Measurements from ENCODE around the gene ATXN7. TPM values are rescaled to one million over a fixed set of nuclear protein-coding genes. Genes with fewer than 3 reads are reported as not detected.

Gene ATXN7
- total and polyA plus RNA-seq, 10 of the 15 experiments (the other 5 are each of a cell fraction or from before 2014, with no cell fraction given): 0.83 to 24.6 (median 8.5) TPM

GRCh38 chr3:63947594-63947993, 83.9 kb downstream of the ATXN7 start:
- no peaks in the 10 kb centered on the region for H3K9me3 ChIP-seq (replicated peaks; ENCODE audit: control insufficient read depth, insufficient read depth, low read length)
- peak; percentile 27 for ATAC-seq
- in situ Hi-C loops (cut with MboI): no loop called here

GRCh38 chr3:63949005-63949404, 85.3 kb downstream of the ATXN7 start:
- SMC1A ChIA-PET (ENCODE audit: uncharacterized antibody, unreplicated experiment): interaction anchor here (1.5 to 3.5 kb wide), 5 partner anchors 12 to 33 kb away, joined by 3 to 32 read pairs (median 3); no protein-coding TSS in a partner anchor
- peaks cover 2% of the 10 kb centered on the region for H3K79me2 ChIP-seq (ENCODE audit: control insufficient read depth, insufficient read depth, low read length)
- H4K20me1 ChIP-seq (ENCODE audit: control insufficient read depth, insufficient read depth): no peaks in the 10 kb centered on the region
- H3K9ac ChIP-seq (ENCODE audit: control insufficient read depth, insufficient read depth, low read length): no peak overlapping the region
- no peaks in the 10 kb centered on the region for H3K27me3 ChIP-seq (replicated peaks in 1 of 2; ENCODE audit: control insufficient read depth in 2 of 2, insufficient read depth in 2 of 2, low read length in 1 of 2)
- in situ Hi-C loops (cut with MboI): no loop called here
- H2AFZ ChIP-seq (ENCODE audit: control insufficient read depth, low read depth, low read length): no peak overlapping the region
- ATAC-seq: no peak
- intact Hi-C loops (cut with micrococcal nuclease; ENCODE audit: unreplicated experiment): no loop called here
- no peak for TF ChIP-seq SREBF1 (IDR thresholded peaks at IDR 0.05; ENCODE audit: low read length)
- TF ChIP-seq MEF2A (IDR thresholded peaks at IDR 0.05; ENCODE audit: insufficient read depth, low read depth, low read length): no peak
- TF ChIP-seq NFYA (IDR thresholded peaks at IDR 0.05; ENCODE audit: borderline replicate concordance, low read depth, low read length): no peak
- TF ChIP-seq JUNB (IDR thresholded peaks at IDR 0.05): no peak
- TF ChIP-seq STAT1 (conservative IDR thresholded peaks at IDR 0.05): no peak
- TF ChIP-seq SMARCA5 (IDR thresholded peaks at IDR 0.05): no peak
- no peak for TF ChIP-seq RUNX3 (IDR thresholded peaks at IDR 0.05; ENCODE audit: low read length)
- TF ChIP-seq SMC3 (IDR thresholded peaks at IDR 0.05; ENCODE audit: borderline replicate concordance, low read length): no peak
- TF ChIP-seq CHD4 (IDR thresholded peaks at IDR 0.05): no peak
- no peak for TF ChIP-seq HDGF (IDR thresholded peaks at IDR 0.05)
- TF ChIP-seq PAX5 (IDR thresholded peaks at IDR 0.05; ENCODE audit: borderline replicate concordance, low read depth, low read length): no peak
- TF ChIP-seq CREM (IDR thresholded peaks at IDR 0.05; ENCODE audit: low read depth): no peak
- no TSS peak for BruUV-seq (replicated peaks)
- no peak overlapping the region for H3K4me2 ChIP-seq (ENCODE audit: control insufficient read depth, insufficient read depth)
- no peak overlapping the region for H3K4me3 ChIP-seq
- RAD21 ChIA-PET (ENCODE audit: unreplicated experiment): interaction anchor here (1.4 kb wide), 1 partner anchor 12 kb away, joined by 6 read pairs; no protein-coding TSS in a partner anchor
- CTCF ChIA-PET: interaction anchor here (0.9 to 1.4 kb wide), 3 partner anchors 11 to 33 kb away, joined by 3 read pairs; no protein-coding TSS in a partner anchor
- POLR2A ChIA-PET: interaction anchor here (1.9 kb wide), 1 partner anchor 13 kb away, joined by 4 read pairs; no protein-coding TSS in a partner anchor
- DNase-seq (ENCODE audit: low read depth, low spot score): no peak
- peaks cover 7% of the 10 kb centered on the region for H3K4me1 ChIP-seq (ENCODE audit: control insufficient read depth, insufficient read depth, low read length)
- H3K9me3 ChIP-seq (replicated peaks; ENCODE audit: control insufficient read depth, insufficient read depth, low read length): no peaks in the 10 kb centered on the region
- FAIRE-seq: no peak
- peaks cover 0 to 2% of the 10 kb centered on the region in 2 experiments; a peak in 1 of 4 replicates for H3K36me3 ChIP-seq (ENCODE audit: control insufficient read depth in 2 of 2, insufficient read depth in 2 of 2, low read length in 1 of 2)
- H3K27ac ChIP-seq (ENCODE audit: control insufficient read depth, insufficient read depth): no peak overlapping the region
- 74% methylated on average over 2 of the region's 2 CpGs for WGBS (ENCODE audit: insufficient coverage, insufficient replicate concordance, low lambda C conversion rate, missing lambda C conversion rate)

More at GRCh38 chr3:63947594-63947993, 83.9 kb downstream of the ATXN7 start:
- Histone ChIP-seq H3K36me3 (ENCODE audit: control insufficient read depth in 2 of 2, insufficient read depth in 2 of 2, low read length in 1 of 2) (peaks cover 2 to 3% of the 10 kb centered on the region in 2 experiments), H3K79me2 (ENCODE audit: control insufficient read depth, insufficient read depth, low read length) (peaks cover 2% of the 10 kb centered on the region), H3K4me1 (ENCODE audit: control insufficient read depth, insufficient read depth, low read length) (peaks cover 7% of the 10 kb centered on the region), H3K27ac (ENCODE audit: control insufficient read depth, insufficient read depth) (no peak overlapping the region), H4K20me1 (ENCODE audit: control insufficient read depth, insufficient read depth) (no peaks in the 10 kb centered on the region), H3K27me3 (replicated peaks in 1 of 2; ENCODE audit: control insufficient read depth in 2 of 2, insufficient read depth in 2 of 2, low read length in 1 of 2) (no peaks in the 10 kb centered on the region), H2AFZ (ENCODE audit: control insufficient read depth, low read depth, low read length) (no peak overlapping the region), H3K4me3 (no peak overlapping the region), H3K9ac (ENCODE audit: control insufficient read depth, insufficient read depth, low read length) (no peak overlapping the region), H3K4me2 (ENCODE audit: control insufficient read depth, insufficient read depth) (no peak overlapping the region)
- RAD21 ChIA-PET (ENCODE audit: unreplicated experiment): interaction anchor here (1.3 kb wide), 1 partner anchor 20 kb away, joined by 3 read pairs; no protein-coding TSS in a partner anchor
- DNase-seq (ENCODE audit: low read depth, low spot score) (no peak), FAIRE-seq (no peak)
- CTCF ChIA-PET: interaction anchor here (0.9 kb wide), 1 partner anchor 14 kb away, joined by 4 read pairs; no protein-coding TSS in a partner anchor
- SMC1A ChIA-PET (ENCODE audit: uncharacterized antibody, unreplicated experiment): interaction anchor here (1.0 to 1.6 kb wide), 2 partner anchors 10 to 50 kb away, joined by 3 read pairs; no protein-coding TSS in a partner anchor
- POLR2A ChIA-PET: interaction anchor here (1.9 kb wide), 1 partner anchor 12 kb away, joined by 4 read pairs; no protein-coding TSS in a partner anchor
- intact Hi-C loops (cut with micrococcal nuclease; ENCODE audit: unreplicated experiment): no loop called here
- no peak for TF ChIP-seq IKZF2 (IDR thresholded peaks at IDR 0.05)
- TF ChIP-seq TCF7 (IDR thresholded peaks at IDR 0.05; ENCODE audit: borderline replicate concordance): peak; percentile 52; the same call in 1 of the 2 replicates
- BruUV-seq (replicated peaks): no TSS peak
- WGBS (ENCODE audit: insufficient coverage, insufficient replicate concordance, low lambda C conversion rate, missing lambda C conversion rate): 80% methylated on average over 2 of the region's 2 CpGs

Data from GM12878 (cell line).